ENCODE results near the gene FAM20C. TPM values are rescaled to one million over a fixed set of nuclear protein-coding genes. Genes with fewer than 3 reads are reported as not detected.

Gene FAM20C
- total RNA-seq, 1 donor from 2014 or later: 99.2 TPM

DNA sequence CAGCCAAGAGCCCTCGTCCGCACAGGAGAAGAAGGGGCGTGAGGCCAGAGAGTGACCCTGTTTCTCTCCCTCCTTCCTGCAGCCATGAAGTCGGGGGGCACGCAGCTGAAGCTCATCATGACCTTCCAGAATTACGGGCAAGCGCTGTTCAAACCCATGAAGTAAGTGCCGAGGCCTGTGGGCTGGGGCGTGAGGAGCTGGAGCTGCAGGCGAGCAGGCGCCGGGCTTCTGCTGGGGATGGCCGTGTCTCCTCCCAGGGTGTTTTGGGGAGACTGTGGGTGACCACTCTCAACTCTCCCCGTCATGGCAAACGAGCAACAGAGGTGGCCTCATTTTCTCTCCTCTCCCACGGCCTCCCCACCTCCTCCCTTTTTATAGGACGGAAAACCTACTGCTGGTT lies 16.4 kb downstream of the FAM20C start:
- no peak for DNase-seq (ENCODE audit: low spot score)

DNA sequence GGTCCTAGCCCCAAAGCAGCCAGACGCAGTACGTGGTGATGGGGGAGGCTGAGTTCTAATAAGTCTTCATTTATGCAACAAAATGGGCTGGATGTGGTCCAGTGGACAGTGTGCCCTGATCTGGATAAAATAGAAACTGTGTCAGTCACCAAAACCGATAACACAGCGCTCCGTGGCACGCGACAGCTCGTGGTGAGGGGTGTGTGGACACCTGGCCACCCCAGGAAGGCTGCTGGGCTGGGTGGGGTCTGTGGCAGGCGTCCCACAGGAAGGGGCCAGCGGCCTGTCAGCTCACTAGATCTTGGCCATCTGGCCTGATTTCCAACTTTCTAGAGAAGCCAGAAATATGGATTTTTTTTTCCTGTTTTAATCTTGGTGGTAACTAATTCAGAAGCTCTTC lies 17.0 kb downstream of the FAM20C start:
- DNase-seq (ENCODE audit: low spot score): no peak

GRCh38 chr7:209906-210305 lies 17.5 kb downstream of the FAM20C start:
- DNase-seq (ENCODE audit: low spot score): no peak

DNA sequence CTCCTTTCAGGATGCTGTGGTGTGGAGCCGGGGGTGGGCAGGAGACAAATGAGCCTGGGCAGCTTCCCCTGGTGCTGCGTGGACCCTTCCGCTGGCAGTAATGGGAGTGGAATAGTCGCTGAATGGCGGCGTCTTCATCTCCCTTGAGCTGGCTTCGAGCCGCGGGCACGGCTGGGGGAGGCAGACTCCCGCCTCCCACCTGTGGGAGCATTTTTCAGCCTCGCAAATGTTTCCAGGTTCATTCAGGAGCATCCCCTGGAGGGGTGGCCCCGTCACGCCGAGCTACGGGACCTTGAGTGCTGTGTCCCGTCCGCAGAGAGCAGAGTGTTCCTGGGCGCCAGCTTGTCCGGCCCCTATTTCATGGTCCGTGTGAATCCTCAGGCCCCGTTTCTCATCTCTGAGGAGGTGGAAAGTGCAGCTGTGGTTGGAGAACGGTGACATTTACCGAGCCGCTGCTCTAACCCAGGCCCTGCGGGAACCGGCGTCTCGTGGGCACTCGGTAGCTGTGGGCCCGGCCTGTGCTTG lies 18.1 kb downstream of the FAM20C start:
- DNase-seq (ENCODE audit: low spot score): no peak

DNA sequence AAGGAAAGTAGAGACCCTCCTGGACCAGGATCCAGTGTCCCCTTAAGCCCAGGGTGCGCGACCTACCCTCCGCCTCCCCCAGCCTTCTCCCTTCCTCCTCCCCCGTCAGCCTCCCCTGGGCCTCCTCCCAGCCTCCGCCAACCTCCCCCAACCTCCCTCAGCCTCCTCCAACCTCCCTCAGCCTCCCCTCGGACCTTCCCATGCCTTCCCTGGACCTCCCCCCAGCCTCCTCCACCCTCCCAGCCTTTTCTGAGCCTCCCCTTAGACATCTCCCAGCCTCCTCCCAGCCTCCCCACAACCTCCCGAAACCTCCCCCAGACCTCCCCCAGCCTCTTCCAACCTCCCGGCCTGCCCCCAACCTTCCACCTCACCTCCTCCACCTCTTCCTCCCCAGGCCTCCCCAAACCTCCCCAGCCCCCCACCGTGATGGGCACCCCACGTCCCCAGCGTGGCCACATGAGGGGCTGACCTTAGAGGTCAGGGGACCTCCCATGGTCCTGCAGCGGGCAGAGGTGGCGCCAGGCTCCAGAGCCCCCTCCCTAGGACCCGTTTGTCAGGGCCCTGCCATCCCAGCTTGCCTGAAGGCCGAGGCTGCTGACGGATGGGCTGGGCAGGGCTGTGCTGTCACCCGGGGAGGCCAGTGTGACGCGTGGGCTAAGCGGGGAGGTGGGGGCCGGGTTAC lies 18.8 kb downstream of the FAM20C start:
- DNase-seq (ENCODE audit: low spot score): no peak

DNA sequence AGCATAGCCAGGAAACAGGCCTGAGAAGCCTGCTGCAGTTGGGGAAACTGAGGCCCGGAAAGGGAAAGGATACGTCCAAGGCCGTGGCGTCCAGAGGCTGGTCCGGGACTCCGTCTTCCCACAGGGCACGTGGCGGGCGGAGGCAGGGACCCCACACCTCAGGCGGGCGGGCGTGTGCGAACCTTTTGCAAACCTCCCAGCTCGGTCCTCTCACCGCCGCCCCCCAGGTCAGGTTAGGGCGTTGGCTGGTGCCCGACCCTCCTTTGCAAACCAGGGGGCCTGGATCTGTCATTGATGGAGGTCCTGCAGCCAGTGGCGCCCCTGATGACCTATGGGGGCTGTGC lies 19.3 kb downstream of the FAM20C start:
- no peak for DNase-seq (ENCODE audit: low spot score)

DNA sequence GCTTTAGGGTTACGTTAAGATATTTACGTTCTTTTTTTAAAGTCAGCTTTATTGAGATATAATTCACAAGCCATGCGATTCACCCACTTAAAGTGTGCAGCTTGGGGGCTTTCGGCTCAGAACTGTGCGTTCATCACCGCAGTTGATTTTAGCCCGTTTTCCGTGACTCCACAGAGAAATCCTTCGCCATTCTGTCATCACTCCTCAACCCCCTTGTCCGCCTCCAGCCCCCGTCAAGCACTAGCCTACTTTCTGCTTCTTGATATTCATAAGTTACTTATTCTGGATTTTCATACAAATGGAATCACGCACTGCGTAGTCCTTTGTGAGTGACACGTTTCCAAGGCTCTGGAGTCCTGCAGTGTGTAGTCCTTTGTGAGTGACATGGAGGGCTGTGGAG lies 20.4 kb downstream of the FAM20C start:
- no peak for DNase-seq (ENCODE audit: low spot score)

DNA sequence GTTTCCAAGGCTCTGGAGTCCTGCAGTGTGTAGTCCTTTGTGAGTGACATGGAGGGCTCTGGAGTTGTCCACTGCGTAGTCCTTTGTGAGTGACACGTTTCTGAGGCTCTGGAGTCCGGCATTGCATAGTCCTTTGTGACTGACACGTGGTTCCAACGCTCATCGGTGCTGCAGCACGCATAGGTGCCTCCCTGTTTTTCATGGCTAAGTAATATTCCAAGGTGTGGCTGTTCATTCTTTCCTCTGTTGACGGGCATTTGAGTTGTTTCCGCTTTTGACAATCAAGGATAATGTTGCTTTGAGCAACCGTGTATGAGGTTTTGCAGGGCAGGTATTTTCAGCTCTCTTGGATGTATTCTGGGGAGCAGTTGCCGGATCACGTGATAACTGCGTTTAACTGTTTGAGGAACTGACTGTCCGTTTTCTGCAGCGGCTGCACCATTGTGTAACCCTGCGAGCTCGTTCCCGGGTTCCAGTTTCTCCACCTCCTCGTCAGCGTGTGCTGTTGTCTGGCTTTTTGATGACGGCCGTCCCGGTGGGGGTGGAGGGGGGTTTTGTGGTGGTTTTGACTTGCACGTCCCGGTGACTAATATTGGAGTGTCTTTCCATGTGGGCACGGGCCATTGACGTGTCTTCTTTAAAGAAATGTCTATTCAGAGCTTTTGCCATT lies 21.1 kb downstream of the FAM20C start:
- no peak for DNase-seq (ENCODE audit: low spot score)

GRCh38 chr7:214410-215212 lies 22.2 kb downstream of the FAM20C start:
- no peak for DNase-seq (ENCODE audit: low spot score)

DNA sequence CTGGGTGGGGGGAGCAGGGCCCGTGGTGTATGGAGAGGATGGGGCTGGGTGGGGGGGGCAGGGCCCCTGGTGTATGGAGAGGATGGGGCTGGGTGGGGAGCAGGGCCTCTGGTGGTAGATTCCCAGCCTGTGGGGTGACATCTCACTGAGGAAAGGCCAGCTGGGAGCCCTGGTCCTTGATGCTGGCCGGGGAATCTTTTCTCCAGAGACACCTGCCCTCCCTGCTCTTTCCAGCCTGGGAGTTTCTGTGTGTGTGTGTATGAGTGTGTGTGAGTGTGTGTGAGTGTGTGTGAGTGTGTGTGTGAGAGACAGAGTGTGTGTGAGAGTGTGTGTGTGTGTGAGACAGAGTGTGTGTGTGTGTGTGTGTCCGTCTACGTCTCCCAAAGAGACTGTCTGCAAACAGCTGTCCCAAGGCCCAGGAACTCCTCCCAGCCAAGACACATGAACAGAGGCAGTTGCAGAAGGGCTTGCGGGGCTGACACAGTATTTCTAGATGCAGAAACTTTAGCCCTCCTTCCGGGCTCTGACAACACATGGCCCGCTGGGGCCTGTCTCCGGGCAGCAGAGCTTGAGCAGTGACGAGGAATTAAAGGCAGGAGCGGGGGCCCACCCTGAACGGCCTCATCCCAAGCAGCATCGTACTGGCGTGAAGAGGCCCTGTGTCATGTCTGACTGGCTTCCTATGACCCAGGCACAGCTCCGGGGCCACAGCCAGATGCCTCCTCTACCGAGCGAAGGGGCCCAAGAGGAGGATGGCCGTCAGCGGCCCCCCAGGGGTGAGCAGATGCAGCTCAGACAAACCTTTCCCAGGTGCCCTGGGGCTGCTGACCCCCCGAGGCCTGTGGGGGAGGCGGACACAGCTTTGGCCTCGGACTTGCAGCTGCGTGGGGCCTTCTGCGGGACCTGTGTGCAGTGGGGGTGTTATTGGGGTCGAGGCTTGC lies 24.3 kb downstream of the FAM20C start:
- DNase-seq (ENCODE audit: low spot score): no peak

DNA sequence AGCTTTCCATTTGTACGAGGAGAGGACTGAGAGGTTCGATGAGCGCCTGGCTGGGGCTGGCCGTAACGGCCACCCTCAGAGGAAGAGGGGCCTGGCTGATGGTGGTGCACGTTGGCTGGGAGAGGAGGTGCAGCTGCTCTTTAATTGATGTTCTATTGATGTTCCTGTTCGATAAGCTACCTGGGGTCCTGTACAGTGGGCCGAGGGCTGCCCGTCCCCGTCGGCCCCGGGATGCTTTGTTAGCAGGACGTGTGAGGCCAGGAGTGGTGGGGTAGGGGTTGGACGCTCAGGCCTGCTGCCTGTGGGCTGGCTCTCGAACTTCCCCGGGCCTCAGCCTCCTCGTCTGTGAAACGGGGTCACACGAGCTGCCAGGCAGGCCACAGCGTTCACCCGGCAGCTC lies 25.4 kb downstream of the FAM20C start:
- DNase-seq (ENCODE audit: low spot score): no peak

DNA sequence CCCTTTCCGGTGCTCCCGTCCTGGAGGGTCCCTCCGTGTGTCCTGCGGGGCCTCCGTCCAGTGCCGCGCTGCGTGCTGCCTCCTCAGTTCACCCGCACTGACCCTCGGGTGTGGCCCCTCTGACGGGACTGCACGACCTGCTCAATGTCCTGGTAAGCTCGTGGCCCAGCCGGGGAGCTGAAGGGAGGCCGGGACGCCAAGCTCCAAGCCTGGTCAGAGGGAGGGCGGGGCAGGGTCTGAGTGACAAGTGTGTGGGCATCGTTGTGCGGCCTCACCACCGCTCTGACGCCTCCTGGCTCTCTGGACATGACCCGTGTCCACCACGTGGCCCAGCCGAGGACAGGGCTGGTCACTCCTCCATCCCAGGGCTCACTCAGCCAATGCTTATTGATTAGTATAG lies 25.9 kb downstream of the FAM20C start:
- DNase-seq (ENCODE audit: low spot score): no peak

- DNase-seq (ENCODE audit: low spot score): no peak
These were observed 26.7 kb downstream of the FAM20C start for GRCh38 chr7:218896-219580.

DNA sequence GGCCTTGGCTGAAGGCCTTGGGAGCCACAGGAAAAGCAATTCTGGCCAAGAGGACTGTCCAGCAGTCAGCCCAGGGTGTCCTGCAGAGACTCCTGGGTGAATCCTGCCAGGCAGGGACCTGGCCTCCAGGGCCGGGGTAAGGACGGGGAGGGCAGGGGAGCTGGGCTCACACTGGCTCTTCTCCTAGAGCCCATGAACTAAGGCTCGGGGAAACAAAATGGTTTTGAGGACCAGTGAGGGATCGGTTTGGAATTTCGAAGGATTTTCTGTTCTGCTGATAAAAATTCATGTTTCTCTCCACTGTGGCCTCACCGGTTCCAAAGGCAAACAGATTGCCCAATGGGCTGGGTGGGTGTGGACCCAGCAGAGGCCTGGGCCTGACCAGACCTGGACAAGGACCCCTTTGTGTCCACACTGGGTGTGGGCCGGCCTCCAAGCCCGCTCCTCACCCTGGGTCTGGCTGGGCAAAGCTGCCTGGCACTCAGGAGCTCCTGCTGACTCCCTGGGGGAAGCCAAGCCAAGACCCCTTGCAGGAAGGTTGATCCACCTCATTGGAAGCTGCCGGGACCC lies 27.3 kb downstream of the FAM20C start:
- no peak for DNase-seq (ENCODE audit: low spot score)

DNA sequence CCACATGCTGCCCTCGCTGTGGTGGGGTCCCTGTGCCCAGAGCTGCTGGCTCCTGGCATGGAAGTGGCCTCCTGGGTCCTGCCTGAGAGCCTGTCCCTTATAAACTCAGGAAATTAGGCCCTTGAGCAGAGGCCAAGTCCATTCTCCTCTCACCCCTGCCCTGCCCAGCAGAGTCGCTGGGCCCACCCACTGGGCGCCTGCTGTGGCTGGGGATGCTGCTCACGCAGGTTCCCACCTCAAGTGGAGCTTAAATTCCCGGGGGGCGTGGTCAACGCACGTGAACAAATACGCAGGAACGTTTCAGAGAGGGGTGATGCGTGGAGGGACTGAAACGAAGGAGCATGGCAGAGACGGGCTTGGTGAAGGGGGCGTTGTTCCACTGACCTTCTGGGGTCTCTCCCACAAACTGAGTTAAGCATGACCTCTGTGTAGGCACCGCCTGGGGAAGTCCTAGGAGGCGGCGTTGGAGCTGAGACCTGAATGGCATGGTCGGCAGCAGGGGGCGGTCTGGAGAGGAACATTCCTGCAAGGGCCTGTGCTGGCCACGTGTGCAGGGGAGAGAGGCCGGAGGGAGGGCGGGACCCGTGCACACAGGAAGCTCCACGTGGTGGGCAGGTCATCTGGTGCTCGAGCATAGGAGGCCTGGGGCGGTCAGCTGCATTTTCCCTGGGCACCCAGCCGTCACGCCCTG lies 27.9 kb downstream of the FAM20C start:
- no peak for DNase-seq (ENCODE audit: low spot score)

GRCh38 chr7:221978-222715 lies 29.8 kb downstream of the FAM20C start:
- DNase-seq (ENCODE audit: low spot score): no peak

DNA sequence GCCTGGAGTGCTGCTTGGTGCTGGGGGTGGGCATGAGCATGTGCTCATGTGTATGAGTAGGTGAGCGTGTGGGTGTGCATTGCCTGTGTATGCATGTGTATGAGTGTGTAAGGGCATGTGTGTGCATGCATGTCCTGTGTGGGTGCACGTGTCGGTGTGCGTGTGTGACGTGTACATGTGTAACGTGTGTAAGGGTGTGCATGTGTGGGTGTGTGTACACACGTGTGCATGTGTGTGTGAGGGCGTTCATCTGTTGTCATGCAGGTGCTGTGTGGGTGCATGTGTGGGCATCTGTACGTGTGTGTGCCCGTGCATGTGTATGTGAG lies 30.3 kb downstream of the FAM20C start:
- DNase-seq (ENCODE audit: low spot score): no peak

DNA sequence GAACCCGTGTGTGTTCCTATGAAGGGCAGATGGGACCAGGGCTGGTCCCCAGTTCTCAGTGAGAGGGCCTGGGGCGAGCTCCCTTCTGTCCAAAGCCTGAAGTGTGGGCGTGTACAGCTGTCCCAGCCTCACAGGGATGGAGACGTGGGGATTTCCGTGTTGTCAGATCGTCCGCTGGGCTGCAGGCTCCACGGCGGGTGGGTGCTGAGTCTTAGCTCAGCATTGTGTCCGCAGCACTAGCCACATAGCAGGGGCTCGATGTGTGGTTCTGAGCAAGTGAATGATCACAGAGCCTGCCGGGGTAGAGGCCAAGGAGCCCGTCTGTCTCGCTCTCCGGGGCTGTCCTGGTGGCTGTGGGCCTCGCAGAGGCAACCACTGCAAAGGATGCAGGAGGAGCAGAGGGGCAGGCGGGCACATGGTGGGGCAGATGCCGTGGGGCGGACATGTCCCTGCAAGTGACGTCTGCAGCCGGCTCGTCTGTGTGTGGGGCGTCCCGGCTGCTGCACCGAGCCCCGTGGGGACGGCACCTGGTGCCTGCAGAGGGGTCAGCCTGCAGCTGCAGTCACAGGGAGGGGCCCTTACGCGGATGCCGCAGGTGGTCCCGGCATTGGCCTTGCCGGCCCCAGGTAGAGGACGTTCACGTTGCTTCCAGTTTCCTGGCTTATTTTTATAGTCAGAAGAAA lies 30.9 kb downstream of the FAM20C start:
- DNase-seq (ENCODE audit: low spot score): no peak

GRCh38 chr7:223861-224260 lies 31.5 kb downstream of the FAM20C start:
- no peak for DNase-seq (ENCODE audit: low spot score)
